Activated CD8-positive, alpha-beta T cell treated with anti-CD3 and anti-CD28 coated beads for 36 hours (primary cell): Measurements from ENCODE around the gene AAMP. TPM values are rescaled to one million over a fixed set of nuclear protein-coding genes. Genes with fewer than 3 reads are reported as not detected.
A peak's percentile ranks its signal among the peaks of the same experiment; 100 is the strongest.

Source experiments
- ATAC-seq: fragments of 200-7000 bp; cut with Tn5 transposase; one replicate; pipeline ENCODE4 v1.10.0; 2021; ENCODE audit warnings: mild to moderate bottlenecking, moderate library complexity
- CTCF ChIA-PET: fragments of 350-600 bp; sonication (Branson Sonifier 250); formaldehyde crosslinking; loops from one replicate; lab custom pipeline; 2021; ENCODE audit warnings: antibody characterized with exemption; lab: Charles Lee
- POLR2A ChIA-PET: fragments of 350-600 bp; sonication (Branson Sonifier 250); formaldehyde crosslinking; loops from one replicate; lab custom pipeline; 2021; ENCODE audit warnings: antibody characterized with exemption; lab: Charles Lee
- DNase-seq: peaks from one replicate; pipeline ENCODE4 v3.0.0-alpha.2; 2020
- H3K27ac Mint-ChIP-seq: one replicate; pipeline ENCODE4 v1.8.0; 2021; ENCODE audit warnings: mild to moderate bottlenecking, mixed read lengths
- H3K27me3 Mint-ChIP-seq: one replicate; pipeline ENCODE4 v1.8.0; 2021; ENCODE audit warnings: mixed read lengths
- H3K36me3 Mint-ChIP-seq: one replicate; pipeline ENCODE4 v1.8.0; 2021; ENCODE audit warnings: low read depth, mixed read lengths
- H3K4me1 Mint-ChIP-seq: one replicate; pipeline ENCODE4 v1.8.0; 2021; ENCODE audit warnings: low read depth, mixed read lengths
- H3K4me3 Mint-ChIP-seq: one replicate; pipeline ENCODE4 v1.8.0; 2021; ENCODE audit warnings: mild to moderate bottlenecking, moderate library complexity, mixed read lengths
- H3K9me3 Mint-ChIP-seq: one replicate; pipeline ENCODE4 v1.8.0; 2021; ENCODE audit warnings: mixed read lengths
- CTCF ChIP-seq: fragments of 200-600 bp; IDR thresholded peaks from one replicate; pipeline ENCODE4 v1.8.0; 2022; ENCODE audit warnings: antibody characterized with exemption, mild to moderate bottlenecking
- intact Hi-C: fragments of 100-400 bp; cut with micrococcal nuclease; formaldehyde crosslinking; loops from one replicate; pipeline ENCODE4 v1.10.0; 2022
- total RNA-seq, 2 experiments: library from RNA; stranded (reverse); gene quantifications; one replicate each; pipeline ENCODE4 v1.2.3, GENCODE V29; 2021

Gene AAMP
- total RNA-seq, 2 experiments from 2014 or later, result 75.8 to 82.8 TPM

GRCh38 chr2:218253232-218253625 is 16.7 kb downstream of the AAMP start:
- ChIA-PET POLR2A (interaction anchor here (0.9 to 4.2 kb wide), 8 partner anchors 9 to 55 kb away, joined by 3 to 31 read pairs (median 6); no protein-coding TSS in a partner anchor), CTCF (interaction anchor here (1.1 to 1.5 kb wide), 4 partner anchors 18 to 72 kb away, joined by 3 to 7 read pairs (median 4); partner anchors contain the start of genes AAMP and PNKD)
- DNase-seq (no peak), ATAC-seq (no peak)
- Mint-ChIP-seq H3K27ac (peak overlapping the region; percentile 63), H3K4me1 (peaks cover 41% of the 10 kb centered on the region), H3K9me3 (no peaks in the 10 kb centered on the region), H3K4me3 (no peak overlapping the region), H3K36me3 (peaks cover 59% of the 10 kb centered on the region), H3K27me3 (no peaks in the 10 kb centered on the region)
- intact Hi-C loops, result no loop called here
- no peak for TF ChIP-seq CTCF

- CTCF ChIA-PET, result interaction anchor here (0.8 to 1.6 kb wide), 5 partner anchors 18 to 71 kb away, joined by 3 to 4 read pairs (median 4); partner anchors contain the start of genes AAMP and PNKD
- Mint-ChIP-seq H3K27me3 (no peaks in the 10 kb centered on the region), H3K4me3 (no peak overlapping the region), H3K36me3 (peaks cover 62% of the 10 kb centered on the region), H3K4me1 (peaks cover 38% of the 10 kb centered on the region), H3K9me3 (no peaks in the 10 kb centered on the region), H3K27ac (peak overlapping the region; percentile 63)
- POLR2A ChIA-PET, result interaction anchor here (0.9 to 4.2 kb wide), 9 partner anchors 8 to 54 kb away, joined by 3 to 31 read pairs (median 5); partner anchors contain the start of gene GPBAR1
- no peak for ATAC-seq
- intact Hi-C loops, result no loop called here
- TF ChIP-seq CTCF, result no peak
- no peak for DNase-seq
Observed at GRCh38 chr2:218252509-218253231, 17.3 kb downstream of the AAMP start.

GRCh38 chr2:218249691-218250090 is 20.2 kb downstream of the AAMP start:
- H3K4me3 Mint-ChIP-seq, result no peak overlapping the region
- no peak for TF ChIP-seq CTCF
- DNase-seq (no peak), ATAC-seq (no peak)
- no peaks in the 10 kb centered on the region for H3K27me3 Mint-ChIP-seq
- ChIA-PET POLR2A (interaction anchor here (0.7 to 1.4 kb wide), 2 partner anchors 14 to 450 kb away, joined by 3 to 5 read pairs; no protein-coding TSS in a partner anchor), CTCF (no interaction called here)
- H3K27ac Mint-ChIP-seq, result peak overlapping the region; percentile 53
- H3K9me3 Mint-ChIP-seq, result no peaks in the 10 kb centered on the region
- peaks cover 29% of the 10 kb centered on the region for H3K4me1 Mint-ChIP-seq
- H3K36me3 Mint-ChIP-seq, result peaks cover 73% of the 10 kb centered on the region
- intact Hi-C loops, result no loop called here

GRCh38 chr2:218245214-218245613 is 24.7 kb downstream of the AAMP start:
- intact Hi-C loops, result no loop called here
- no peak for TF ChIP-seq CTCF
- POLR2A ChIA-PET, result interaction anchor here (0.5 to 8.2 kb wide), 8 partner anchors 10 to 122 kb away, joined by 3 to 75 read pairs (median 5); partner anchors contain the start of genes AAMP and PNKD
- ATAC-seq (peak; percentile 77), DNase-seq (peak; percentile 57)
- H3K4me3 Mint-ChIP-seq, result no peak overlapping the region
- no peaks in the 10 kb centered on the region for H3K9me3 Mint-ChIP-seq
- H3K4me1 Mint-ChIP-seq, result peaks cover 55% of the 10 kb centered on the region
- peaks cover 80% of the 10 kb centered on the region for H3K36me3 Mint-ChIP-seq
- CTCF ChIA-PET, result interaction anchor here (1.2 to 4.0 kb wide), 5 partner anchors 9 to 77 kb away, joined by 3 to 16 read pairs (median 4); no protein-coding TSS in a partner anchor
- H3K27ac Mint-ChIP-seq, result peak overlapping the region; percentile 85
- H3K27me3 Mint-ChIP-seq, result no peaks in the 10 kb centered on the region

- intact Hi-C loops, result no loop called here
- CTCF ChIA-PET, result interaction anchor here (0.9 to 4.0 kb wide), 7 partner anchors 9 to 76 kb away, joined by 3 to 16 read pairs (median 3); no protein-coding TSS in a partner anchor
Observed at GRCh38 chr2:218244665-218245064, 25.3 kb downstream of the AAMP start.

More at GRCh38 chr2:218244665-218245064, 25.3 kb downstream of the AAMP start:
- Mint-ChIP-seq H3K9me3 (no peaks in the 10 kb centered on the region), H3K27me3 (no peaks in the 10 kb centered on the region), H3K36me3 (peaks cover 80% of the 10 kb centered on the region), H3K4me1 (peaks cover 51% of the 10 kb centered on the region), H3K4me3 (no peak overlapping the region), H3K27ac (peak overlapping the region; percentile 85)
- DNase-seq (peak; percentile 2), ATAC-seq (no peak)
- POLR2A ChIA-PET, result interaction anchor here (0.5 to 8.2 kb wide), 7 partner anchors 9 to 121 kb away, joined by 3 to 75 read pairs (median 5); partner anchors contain the start of genes AAMP and PNKD
- TF ChIP-seq CTCF, result no peak
